Mesendoderm (in vitro differentiated cells): Measurements from ENCODE around the gene SCN4B.

ENCODE experiments used
- DNase-seq: peaks from one replicate; pipeline ENCODE4 v3.0.0; 2013
- H2AK5ac ChIP-seq: 2 replicates; pipeline ENCODE4 v1.6.1; 2013; ENCODE audit warnings: low read length, inconsistent platforms
- H2BK120ac ChIP-seq: 2 replicates; pipeline ENCODE4 v1.6.1; 2013; ENCODE audit warnings: low read depth, mild to moderate bottlenecking, low read length, moderate library complexity, mixed read lengths
- H2BK15ac ChIP-seq: replicated peaks from 2 replicates; pipeline ENCODE4 v1.6.1; 2013; ENCODE audit warnings: low read depth, mild to moderate bottlenecking, moderate library complexity
- H2BK5ac ChIP-seq: 2 replicates; pipeline ENCODE4 v1.6.1; 2013; ENCODE audit warnings: low read length, inconsistent platforms
- H3K18ac ChIP-seq: 2 replicates; pipeline ENCODE4 v1.6.1; 2013; ENCODE audit warnings: mild to moderate bottlenecking, low read length, mixed read lengths
- H3K23ac ChIP-seq: one replicate; pipeline ENCODE4 v1.6.1; 2013; ENCODE audit warnings: low read length
- H3K27ac ChIP-seq: 2 replicates; pipeline ENCODE4 v1.5.1; 2013; ENCODE audit warnings: low read depth, mild to moderate bottlenecking, inconsistent platforms, low read length, moderate library complexity
- H3K27me3 ChIP-seq: 2 replicates; pipeline ENCODE4 v1.6.1; 2013; ENCODE audit warnings: low read length, control low read depth, mild to moderate bottlenecking, inconsistent platforms; ENCODE audit not compliant: insufficient read depth, poor library complexity
- H3K36me3 ChIP-seq: 2 replicates; pipeline ENCODE4 v1.6.1; 2013; ENCODE audit warnings: low read length, inconsistent platforms; ENCODE audit not compliant: control insufficient read depth, insufficient read depth
- H3K4ac ChIP-seq: one replicate; pipeline ENCODE4 v1.6.1; 2013; ENCODE audit warnings: low read depth, mild to moderate bottlenecking, low read length, moderate library complexity
- H3K4me1 ChIP-seq: 2 replicates; pipeline ENCODE4 v1.6.1; 2013; ENCODE audit warnings: low read depth, low read length, inconsistent platforms; ENCODE audit not compliant: control insufficient read depth
- H3K4me2 ChIP-seq: 2 replicates; pipeline ENCODE4 v1.6.1; 2013; ENCODE audit warnings: low read length
- H3K4me3 ChIP-seq: 2 replicates; pipeline ENCODE4 v1.5.1; 2013; ENCODE audit warnings: mild to moderate bottlenecking, low read length
- H3K56ac ChIP-seq: one replicate; pipeline ENCODE4 v1.6.1; 2013; ENCODE audit warnings: low read length
- H3K79me1 ChIP-seq: 2 replicates; pipeline ENCODE4 v1.6.1; 2013; ENCODE audit warnings: low read length, inconsistent platforms
- H3K79me2 ChIP-seq: 2 replicates; pipeline ENCODE4 v1.6.1; 2013; ENCODE audit warnings: mild to moderate bottlenecking, low read length; ENCODE audit not compliant: control insufficient read depth, insufficient read depth
- H3K9ac ChIP-seq: 2 replicates; pipeline ENCODE4 v1.6.1; 2013; ENCODE audit warnings: low read length, inconsistent platforms
- H4K5ac ChIP-seq: one replicate; pipeline ENCODE4 v1.6.1; 2013; ENCODE audit warnings: low read length
- H4K8ac ChIP-seq: one replicate; pipeline ENCODE4 v1.6.1; 2013; ENCODE audit warnings: low read depth, mild to moderate bottlenecking, control low read depth, low read length, moderate library complexity
- WGBS: extraction: QIAGEN DNeasy Blood & Tissue Kit; methylation state at CpG from one replicate; pipeline ENCODE4 v1.1.7; 2013; ENCODE audit warnings: low lambda C conversion rate, missing lambda C conversion rate; ENCODE audit not compliant: insufficient coverage; ENCODE audit errors: extremely low coverage; 5-methylcytosine and 5-hydroxymethylcytosine counted together

The SCN4B gene

DNA sequence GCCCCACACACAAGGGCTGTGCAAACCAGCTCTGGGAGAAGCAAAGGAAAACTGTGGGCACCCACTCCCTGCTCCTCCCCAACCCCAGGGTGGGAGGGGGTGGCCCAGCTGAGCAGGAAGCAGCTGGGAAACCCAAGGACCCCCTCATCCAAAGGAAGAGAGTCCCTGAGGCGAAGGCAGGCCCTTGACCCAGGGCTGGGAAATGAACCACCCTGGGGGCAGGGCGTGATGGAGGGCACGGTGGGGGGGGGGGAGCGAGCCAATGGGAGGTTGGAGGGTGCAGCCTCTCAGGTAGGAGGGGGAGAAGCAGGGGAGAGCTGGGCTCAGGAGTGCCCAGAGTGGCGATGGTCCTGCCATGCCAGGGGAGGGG is 16.8 kb downstream of the SCN4B start:
- H2AK5ac ChIP-seq, result no peak overlapping the region
- H3K4me3 ChIP-seq, result no peak overlapping the region
- H2BK5ac ChIP-seq, result no peak overlapping the region
- H3K23ac ChIP-seq, result no peak overlapping the region
- H4K5ac ChIP-seq, result no peak overlapping the region
- no peak overlapping the region for H3K4me2 ChIP-seq
- no peak overlapping the region for H4K8ac ChIP-seq
- no peak overlapping the region for H3K56ac ChIP-seq
- H3K79me1 ChIP-seq, result no peaks in the 10 kb centered on the region
- no peak overlapping the region for H2BK120ac ChIP-seq
- H3K4ac ChIP-seq, result no peak overlapping the region
- no peak overlapping the region for H3K27ac ChIP-seq
- H2BK15ac ChIP-seq, result no peak overlapping the region
- no peaks in the 10 kb centered on the region for H3K79me2 ChIP-seq
- no CpG with 5 or more reads among the region's 5 CpGs for WGBS
- no peaks in the 10 kb centered on the region for H3K27me3 ChIP-seq
- no peak overlapping the region for H3K9ac ChIP-seq
- H3K18ac ChIP-seq, result no peak overlapping the region
- no peaks in the 10 kb centered on the region for H3K36me3 ChIP-seq
- H3K4me1 ChIP-seq, result no peaks in the 10 kb centered on the region
- DNase-seq, result no peak

DNA sequence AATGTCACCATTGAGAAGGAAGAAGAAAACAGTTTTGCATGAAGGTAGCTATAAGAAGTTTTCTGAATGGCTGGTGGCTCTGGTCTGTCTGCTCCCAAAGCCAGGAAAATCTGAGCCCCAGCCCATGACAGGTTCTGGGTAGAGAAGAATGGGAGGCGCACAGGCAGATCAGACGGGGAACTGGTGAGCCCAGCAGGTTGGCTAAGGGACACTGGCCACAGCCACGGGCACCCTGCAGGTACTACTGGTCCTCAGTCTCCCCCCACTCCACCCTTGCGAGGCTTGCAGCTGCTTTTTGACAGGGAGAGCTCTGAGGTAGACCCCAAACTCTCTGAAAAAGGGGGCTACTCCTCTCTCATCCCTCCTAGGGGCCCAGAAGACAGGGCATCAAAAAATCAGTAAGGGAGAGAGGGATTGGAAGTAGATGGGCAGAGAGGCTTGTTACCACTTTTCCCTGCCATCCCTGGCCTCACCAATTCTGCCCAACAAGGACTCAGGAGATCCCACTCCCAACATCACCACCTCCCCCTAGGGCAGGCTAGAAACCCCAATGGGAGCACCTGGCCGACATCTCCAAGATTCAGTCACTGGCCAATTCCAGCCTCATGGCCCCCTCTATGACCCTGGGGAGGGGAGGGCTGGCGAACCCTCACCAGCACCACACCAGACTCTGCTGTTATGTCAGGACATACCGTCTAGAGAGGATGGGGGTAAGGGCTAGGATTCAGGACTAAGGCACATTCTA is 17.4 kb downstream of the SCN4B start:
- H3K79me1 ChIP-seq, result no peaks in the 10 kb centered on the region
- no peak overlapping the region for H2BK5ac ChIP-seq
- H3K18ac ChIP-seq, result no peak overlapping the region
- H2BK15ac ChIP-seq, result no peak overlapping the region
- H3K36me3 ChIP-seq, result no peaks in the 10 kb centered on the region
- no peak overlapping the region for H3K27ac ChIP-seq
- no peak overlapping the region for H3K4me3 ChIP-seq
- H2AK5ac ChIP-seq, result no peak overlapping the region
- no peak overlapping the region for H3K56ac ChIP-seq
- H3K9ac ChIP-seq, result no peak overlapping the region
- no peak overlapping the region for H4K8ac ChIP-seq
- H3K4me2 ChIP-seq, result no peak overlapping the region
- no peak overlapping the region for H2BK120ac ChIP-seq
- no peaks in the 10 kb centered on the region for H3K4me1 ChIP-seq
- no peak for DNase-seq
- no peaks in the 10 kb centered on the region for H3K79me2 ChIP-seq
- H3K4ac ChIP-seq, result no peak overlapping the region
- no CpG with 5 or more reads among the region's 7 CpGs for WGBS
- H4K5ac ChIP-seq, result no peak overlapping the region
- no peaks in the 10 kb centered on the region for H3K27me3 ChIP-seq
- no peak overlapping the region for H3K23ac ChIP-seq

DNA sequence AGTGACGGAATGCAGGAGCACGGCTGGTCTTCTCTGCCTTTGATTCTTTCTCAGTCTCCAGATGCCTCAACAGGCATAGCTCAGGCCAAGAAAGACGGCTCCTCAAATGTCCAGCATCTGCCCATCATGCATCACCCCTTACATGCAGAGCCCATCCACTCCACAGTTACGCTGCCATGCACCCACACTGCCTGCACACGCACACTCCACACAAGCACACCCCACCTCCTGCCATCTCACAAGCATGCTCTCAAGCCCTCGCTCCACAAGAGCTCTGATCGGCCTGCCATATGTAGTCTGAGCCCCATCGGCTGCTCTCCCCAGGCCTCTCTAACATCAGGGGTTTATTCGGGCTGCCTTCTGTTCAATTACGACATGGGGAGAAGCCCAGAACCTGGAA is 18.8 kb downstream of the SCN4B start:
- H3K4me1 ChIP-seq, result no peaks in the 10 kb centered on the region
- H3K79me2 ChIP-seq, result no peaks in the 10 kb centered on the region
- no peak overlapping the region for H2BK120ac ChIP-seq
- no peak overlapping the region for H2BK15ac ChIP-seq
- no peak overlapping the region for H2BK5ac ChIP-seq
- H2AK5ac ChIP-seq, result no peak overlapping the region
- no peak overlapping the region for H3K4me2 ChIP-seq
- WGBS, result no CpG with 5 or more reads among the region's 10 CpGs
- no peaks in the 10 kb centered on the region for H3K79me1 ChIP-seq
- no peaks in the 10 kb centered on the region for H3K36me3 ChIP-seq
- H3K56ac ChIP-seq, result no peak overlapping the region
- H3K18ac ChIP-seq, result no peak overlapping the region
- H3K27me3 ChIP-seq, result no peaks in the 10 kb centered on the region
- H4K8ac ChIP-seq, result no peak overlapping the region
- H4K5ac ChIP-seq, result no peak overlapping the region
- H3K4ac ChIP-seq, result no peak overlapping the region
- DNase-seq, result no peak
- H3K23ac ChIP-seq, result no peak overlapping the region
- H3K4me3 ChIP-seq, result no peak overlapping the region
- H3K9ac ChIP-seq, result no peak overlapping the region
- H3K27ac ChIP-seq, result no peak overlapping the region

DNA sequence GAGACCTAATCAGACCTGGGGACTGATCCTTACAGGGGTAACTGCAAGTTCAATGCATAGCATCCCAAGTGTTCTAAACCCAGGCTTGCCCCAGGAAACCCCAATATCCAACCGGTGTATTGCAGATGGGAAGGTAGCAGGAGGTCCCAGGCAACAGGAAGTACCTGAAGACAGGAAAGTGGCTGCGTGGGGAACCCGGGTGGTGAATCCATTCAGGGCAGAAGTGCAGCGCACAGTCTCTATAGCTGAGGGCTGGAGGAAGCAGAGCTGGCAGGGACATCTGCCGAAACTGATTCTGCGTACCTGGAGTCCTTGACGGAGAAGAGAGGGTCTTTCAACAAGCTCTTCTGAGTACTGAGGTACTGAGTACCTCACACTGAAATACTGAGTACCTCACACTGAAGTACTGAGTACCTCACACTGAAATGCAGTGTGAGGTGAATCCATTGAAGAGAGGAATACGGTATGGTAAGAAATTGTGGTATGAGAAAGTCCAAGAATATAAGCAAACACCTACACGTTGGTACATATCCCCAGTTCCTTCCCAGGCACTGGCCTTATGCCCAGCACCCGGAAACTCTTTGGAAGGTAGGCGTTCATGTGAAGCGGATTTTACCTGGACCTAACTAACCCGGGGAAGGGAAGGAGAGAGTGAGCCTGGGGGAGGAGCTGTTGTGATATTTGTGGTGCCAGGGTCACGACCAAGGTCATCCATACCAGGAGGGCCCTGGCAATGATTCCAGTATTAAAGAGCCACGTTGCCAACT is 20.1 kb downstream of the SCN4B start:
- H2BK5ac ChIP-seq, result no peak overlapping the region
- no peak overlapping the region for H3K27ac ChIP-seq
- no peaks in the 10 kb centered on the region for H3K27me3 ChIP-seq
- no peak overlapping the region for H3K56ac ChIP-seq
- H3K23ac ChIP-seq, result no peak overlapping the region
- no peak overlapping the region for H4K5ac ChIP-seq
- H2BK120ac ChIP-seq, result no peak overlapping the region
- H3K36me3 ChIP-seq, result no peaks in the 10 kb centered on the region
- H3K4ac ChIP-seq, result no peak overlapping the region
- H2AK5ac ChIP-seq, result no peak overlapping the region
- WGBS, result no CpG with 5 or more reads among the region's 15 CpGs
- H4K8ac ChIP-seq, result no peak overlapping the region
- H3K79me2 ChIP-seq, result no peaks in the 10 kb centered on the region
- H3K9ac ChIP-seq, result no peak overlapping the region
- H3K4me2 ChIP-seq, result no peak overlapping the region
- no peak overlapping the region for H2BK15ac ChIP-seq
- no peaks in the 10 kb centered on the region for H3K79me1 ChIP-seq
- no peak overlapping the region for H3K18ac ChIP-seq
- no peak overlapping the region for H3K4me3 ChIP-seq
- DNase-seq, result no peak
- no peaks in the 10 kb centered on the region for H3K4me1 ChIP-seq

DNA sequence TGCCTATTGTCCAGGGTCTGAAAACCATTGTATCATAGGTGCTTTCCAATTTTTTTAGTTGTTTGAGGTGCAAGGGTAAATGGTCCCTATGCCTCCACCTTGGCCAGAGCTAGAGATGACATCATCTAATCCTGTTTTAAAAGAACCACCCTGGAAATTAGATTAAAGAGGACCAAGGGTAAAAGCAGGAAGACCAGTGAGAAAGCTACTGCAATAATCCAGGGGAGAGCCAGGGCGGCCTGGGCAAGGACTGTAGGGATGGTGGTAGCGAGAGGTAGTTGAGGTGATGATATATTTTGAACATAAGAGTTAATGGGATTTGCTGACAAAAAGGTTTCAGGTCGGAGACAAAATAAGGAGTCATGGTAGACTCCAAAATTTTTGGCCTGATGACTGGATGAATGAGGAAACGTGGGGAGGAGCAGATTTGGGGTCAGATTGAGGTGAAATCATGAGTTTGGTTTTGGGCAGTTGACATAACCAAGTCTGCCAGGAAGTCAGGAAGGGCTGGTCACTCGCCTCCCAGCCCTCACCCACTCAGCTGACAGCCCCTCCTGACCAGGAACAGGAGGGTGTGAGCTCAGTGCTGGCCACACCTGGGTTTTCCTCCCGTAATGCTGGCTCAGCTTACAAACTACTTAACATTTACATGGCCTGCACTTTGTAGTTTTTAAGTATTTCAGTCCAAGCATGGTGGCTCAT is 23.0 kb downstream of the SCN4B start:
- Histone ChIP-seq H2BK15ac (no peak overlapping the region), H3K4me3 (no peak overlapping the region), H3K56ac (no peak overlapping the region), H3K27me3 (no peaks in the 10 kb centered on the region), H4K5ac (no peak overlapping the region), H3K79me1 (no peaks in the 10 kb centered on the region), H3K4ac (no peak overlapping the region), H2AK5ac (no peak overlapping the region), H3K9ac (no peak overlapping the region), H3K23ac (no peak overlapping the region), H2BK120ac (no peak overlapping the region), H2BK5ac (no peak overlapping the region), H3K36me3 (no peaks in the 10 kb centered on the region), H3K4me1 (no peaks in the 10 kb centered on the region), H3K18ac (no peak overlapping the region), H4K8ac (no peak overlapping the region), H3K27ac (no peak overlapping the region), H3K79me2 (no peaks in the 10 kb centered on the region), H3K4me2 (no peak overlapping the region)
- 100% methylated on average over 1 of the region's 6 CpGs for WGBS
- no peak for DNase-seq
